HepG2 (cell line): ENCODE data around the gene CSNK2A1. TPM values are rescaled to one million over a fixed set of nuclear protein-coding genes. Genes with fewer than 3 reads are reported as not detected.

Experiments
- FOSL1 ChIP-seq: sonication (generic); formaldehyde crosslinking; IDR thresholded peaks from 2 replicates; pipeline ENCODE4 v1.9.0; 2021; ENCODE audit warnings: missing genetic modification reagents, borderline replicate concordance
- GATAD2A ChIP-seq: IDR thresholded peaks from 2 replicates; pipeline ENCODE4 v1.6.1; 2016
- IRX3 ChIP-seq: sonication (generic); formaldehyde crosslinking; IDR thresholded peaks from 2 replicates; pipeline ENCODE4 v1.8.1; 2023; ENCODE audit warnings: mild to moderate bottlenecking, low read depth, missing genetic modification reagents, borderline replicate concordance
- KDM6A ChIP-seq: IDR thresholded peaks from 2 replicates; pipeline ENCODE4 v1.6.1; 2016; ENCODE audit warnings: low read depth
- NR2F2 ChIP-seq: IDR thresholded peaks from 2 replicates; pipeline ENCODE4 v1.6.1; 2012; ENCODE audit warnings: low read depth, inconsistent platforms, borderline replicate concordance
- PLRG1 ChIP-seq: fragments of 450-650 bp; conservative IDR thresholded peaks from 2 replicates; pipeline ENCODE4 v1.6.1; 2016
- SP1 ChIP-seq, 2 experiments: fragments of 450-650 bp in 1 of 2; sonication (generic) in 1 of 2; formaldehyde crosslinking in 1 of 2; IDR thresholded peaks; 2 replicates each; pipeline versions ENCODE4 v1.4.0 to v1.6.1; 2016 to 2020; ENCODE audit warnings: missing genetic modification reagents in 1 of 2
- TAF1 ChIP-seq: sonication (generic); formaldehyde crosslinking; IDR thresholded peaks from 2 replicates; pipeline ENCODE4 v1.4.0; 2020; ENCODE audit warnings: missing genetic modification reagents
- ZBTB1 ChIP-seq: sonication (generic); formaldehyde crosslinking; IDR thresholded peaks from 2 replicates; pipeline ENCODE4 v1.4.0; 2020; ENCODE audit warnings: missing genetic modification reagents, borderline replicate concordance
- ZBTB46 ChIP-seq: sonication (generic); formaldehyde crosslinking; IDR thresholded peaks from 2 replicates; pipeline ENCODE4 v1.4.0; 2020; ENCODE audit warnings: mild to moderate bottlenecking, missing genetic modification reagents, borderline replicate concordance
- ZC3H4 ChIP-seq: sonication (generic); formaldehyde crosslinking; IDR thresholded peaks from 2 replicates; pipeline ENCODE4 v1.4.0; 2020; ENCODE audit warnings: missing genetic modification reagents, borderline replicate concordance
- ZFP36L1 ChIP-seq: sonication (generic); formaldehyde crosslinking; IDR thresholded peaks from 2 replicates; pipeline ENCODE4 v1.8.0; 2022; ENCODE audit warnings: mild to moderate bottlenecking, missing genetic modification reagents, moderate library complexity
- ZNF101 ChIP-seq: sonication (generic); formaldehyde crosslinking; IDR thresholded peaks from 2 replicates; pipeline ENCODE4 v1.4.0; 2020; ENCODE audit warnings: mild to moderate bottlenecking, low read depth, missing genetic modification reagents, borderline replicate concordance
- ZNF253 ChIP-seq: sonication (generic); formaldehyde crosslinking; IDR thresholded peaks from 2 replicates; pipeline ENCODE4 v1.8.0; 2022; ENCODE audit warnings: mild to moderate bottlenecking, missing genetic modification reagents, borderline replicate concordance
- ZNF567 ChIP-seq: sonication (generic); formaldehyde crosslinking; IDR thresholded peaks from 2 replicates; pipeline ENCODE4 v1.8.1; 2023; ENCODE audit warnings: mild to moderate bottlenecking, missing genetic modification reagents, borderline replicate concordance
- ZNF629 ChIP-seq: sonication (generic); formaldehyde crosslinking; conservative IDR thresholded peaks from 2 replicates; pipeline ENCODE4 v1.5.0; 2020; ENCODE audit warnings: missing genetic modification reagents
- ZSCAN25 ChIP-seq: sonication (generic); formaldehyde crosslinking; IDR thresholded peaks from 2 replicates; pipeline ENCODE4 v1.8.0; 2022; ENCODE audit warnings: mild to moderate bottlenecking, missing genetic modification reagents
- polyA plus RNA-seq, 8 experiments: library from polyadenylated mRNA; depleted of rRNA in 3 of 8; stranded (reverse) in 7 of 8; unstranded in 1 of 8; fragments of >200 nt; fragmentation: Illumina TruSeq in 4 of 8; extraction: Trizol in 4 of 8; gene quantifications; 2 replicates each; pipeline versions ENCODE4 v1.2.1 to v1.2.3, GENCODE V29; 2011 to 2016; ENCODE audit warnings: low read depth in 4 of 8, missing spikeins in 1 of 8, mixed read lengths in 1 of 8; ENCODE audit not compliant: insufficient read depth in 1 of 8
- total RNA-seq, 5 experiments: library from RNA; depleted of rRNA; stranded (reverse); fragments of >200 nt; fragmentation: Illumina TruSeq; extraction: Trizol; gene quantifications; 2 replicates each; pipeline ENCODE4 v1.2.3, GENCODE V29; 2016; ENCODE audit warnings: low read depth in 1 of 5
- TF ChIP-seq, protein P1 (sequence below): sonication (generic); formaldehyde crosslinking; conservative IDR thresholded peaks from 2 replicates; pipeline ENCODE4 v1.4.0; 2020; ENCODE audit warnings: mild to moderate bottlenecking, missing genetic modification reagents, moderate library complexity
- TF ChIP-seq, protein P2 (sequence below): IDR thresholded peaks from 2 replicates; pipeline ENCODE4 v1.6.1; 2012; ENCODE audit warnings: low read length, improper control_type of control experiment
- TF ChIP-seq, protein P3 (sequence below): sonication (generic); formaldehyde crosslinking; IDR thresholded peaks from 2 replicates; pipeline ENCODE4 v1.8.1; 2023; ENCODE audit warnings: mild to moderate bottlenecking, moderate library complexity, missing genetic modification reagents

Gene CSNK2A1
- total and polyA plus RNA-seq, 2 of the 13 experiments (the other 11 are each of a cell fraction or from before 2014, with no cell fraction given): 153 to 231 TPM

GRCh38 chr20:561437-562231 is 18.0 kb upstream of the CSNK2A1 start (continued):
- TF ChIP-seq FOSL1 (CRISPR knock-in tag) (no peak), ZNF629 (CRISPR knock-in tag) (no peak), ZSCAN25 (peak; percentile 59), GATAD2A (0 out of 2 replicates have a peak, but pooled peaks have one; percentile 55), SP1 (IDR thresholded peaks at IDR 0.05) (no peak), SP1 (CRISPR knock-in tag; IDR thresholded peaks at IDR 0.05) (no peak), TAF1 (no peak), ZNF567 (CRISPR knock-in tag) (no peak), ZNF253 (CRISPR knock-in tag) (no peak), ZC3H4 (CRISPR knock-in tag) (no peak), ZNF101 (CRISPR knock-in tag) (no peak), ZBTB1 (CRISPR knock-in tag) (no peak), PLRG1 (no peak), ZBTB46 (no peak), ZFP36L1 (CRISPR knock-in tag) (no peak), NR2F2 (no peak), KDM6A (CRISPR knock-in tag) (0 out of 2 replicates have a peak, but pooled peaks have one; percentile 12), IRX3 (CRISPR knock-in tag) (no peak)
- TF ChIP-seq, protein P1, sequence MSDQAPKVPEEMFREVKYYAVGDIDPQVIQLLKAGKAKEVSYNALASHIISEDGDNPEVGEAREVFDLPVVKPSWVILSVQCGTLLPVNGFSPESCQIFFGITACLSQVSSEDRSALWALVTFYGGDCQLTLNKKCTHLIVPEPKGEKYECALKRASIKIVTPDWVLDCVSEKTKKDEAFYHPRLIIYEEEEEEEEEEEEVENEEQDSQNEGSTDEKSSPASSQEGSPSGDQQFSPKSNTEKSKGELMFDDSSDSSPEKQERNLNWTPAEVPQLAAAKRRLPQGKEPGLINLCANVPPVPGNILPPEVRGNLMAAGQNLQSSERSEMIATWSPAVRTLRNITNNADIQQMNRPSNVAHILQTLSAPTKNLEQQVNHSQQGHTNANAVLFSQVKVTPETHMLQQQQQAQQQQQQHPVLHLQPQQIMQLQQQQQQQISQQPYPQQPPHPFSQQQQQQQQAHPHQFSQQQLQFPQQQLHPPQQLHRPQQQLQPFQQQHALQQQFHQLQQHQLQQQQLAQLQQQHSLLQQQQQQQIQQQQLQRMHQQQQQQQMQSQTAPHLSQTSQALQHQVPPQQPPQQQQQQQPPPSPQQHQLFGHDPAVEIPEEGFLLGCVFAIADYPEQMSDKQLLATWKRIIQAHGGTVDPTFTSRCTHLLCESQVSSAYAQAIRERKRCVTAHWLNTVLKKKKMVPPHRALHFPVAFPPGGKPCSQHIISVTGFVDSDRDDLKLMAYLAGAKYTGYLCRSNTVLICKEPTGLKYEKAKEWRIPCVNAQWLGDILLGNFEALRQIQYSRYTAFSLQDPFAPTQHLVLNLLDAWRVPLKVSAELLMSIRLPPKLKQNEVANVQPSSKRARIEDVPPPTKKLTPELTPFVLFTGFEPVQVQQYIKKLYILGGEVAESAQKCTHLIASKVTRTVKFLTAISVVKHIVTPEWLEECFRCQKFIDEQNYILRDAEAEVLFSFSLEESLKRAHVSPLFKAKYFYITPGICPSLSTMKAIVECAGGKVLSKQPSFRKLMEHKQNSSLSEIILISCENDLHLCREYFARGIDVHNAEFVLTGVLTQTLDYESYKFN (CRISPR knock-in tag): no peak
- TF ChIP-seq, protein P2, sequence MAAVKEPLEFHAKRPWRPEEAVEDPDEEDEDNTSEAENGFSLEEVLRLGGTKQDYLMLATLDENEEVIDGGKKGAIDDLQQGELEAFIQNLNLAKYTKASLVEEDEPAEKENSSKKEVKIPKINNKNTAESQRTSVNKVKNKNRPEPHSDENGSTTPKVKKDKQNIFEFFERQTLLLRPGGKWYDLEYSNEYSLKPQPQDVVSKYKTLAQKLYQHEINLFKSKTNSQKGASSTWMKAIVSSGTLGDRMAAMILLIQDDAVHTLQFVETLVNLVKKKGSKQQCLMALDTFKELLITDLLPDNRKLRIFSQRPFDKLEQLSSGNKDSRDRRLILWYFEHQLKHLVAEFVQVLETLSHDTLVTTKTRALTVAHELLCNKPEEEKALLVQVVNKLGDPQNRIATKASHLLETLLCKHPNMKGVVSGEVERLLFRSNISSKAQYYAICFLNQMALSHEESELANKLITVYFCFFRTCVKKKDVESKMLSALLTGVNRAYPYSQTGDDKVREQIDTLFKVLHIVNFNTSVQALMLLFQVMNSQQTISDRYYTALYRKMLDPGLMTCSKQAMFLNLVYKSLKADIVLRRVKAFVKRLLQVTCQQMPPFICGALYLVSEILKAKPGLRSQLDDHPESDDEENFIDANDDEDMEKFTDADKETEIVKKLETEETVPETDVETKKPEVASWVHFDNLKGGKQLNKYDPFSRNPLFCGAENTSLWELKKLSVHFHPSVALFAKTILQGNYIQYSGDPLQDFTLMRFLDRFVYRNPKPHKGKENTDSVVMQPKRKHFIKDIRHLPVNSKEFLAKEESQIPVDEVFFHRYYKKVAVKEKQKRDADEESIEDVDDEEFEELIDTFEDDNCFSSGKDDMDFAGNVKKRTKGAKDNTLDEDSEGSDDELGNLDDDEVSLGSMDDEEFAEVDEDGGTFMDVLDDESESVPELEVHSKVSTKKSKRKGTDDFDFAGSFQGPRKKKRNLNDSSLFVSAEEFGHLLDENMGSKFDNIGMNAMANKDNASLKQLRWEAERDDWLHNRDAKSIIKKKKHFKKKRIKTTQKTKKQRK: no peak
- TF ChIP-seq, protein P3, sequence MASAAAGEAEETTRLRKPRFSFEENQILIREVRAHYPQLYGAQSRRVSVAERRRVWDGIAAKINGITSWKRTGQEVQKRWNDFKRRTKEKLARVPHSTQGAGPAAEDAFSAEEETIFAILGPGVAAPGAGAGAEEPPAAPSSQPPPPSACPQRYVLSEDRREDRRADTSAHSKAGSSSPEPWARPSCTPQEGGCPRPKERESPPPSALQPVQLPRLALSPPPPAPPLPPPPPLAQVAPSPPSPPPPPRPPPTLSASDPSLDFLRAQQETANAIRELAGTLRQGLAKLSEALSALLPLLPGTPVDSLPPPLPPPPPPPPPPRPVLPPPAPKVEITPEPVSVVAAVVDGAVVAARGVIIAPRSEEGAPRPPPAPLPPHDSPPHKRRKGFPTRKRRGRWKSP: no peak; the same call in 1 of the 2 replicates
